ENCODE results near the gene GRPEL1.

DNA sequence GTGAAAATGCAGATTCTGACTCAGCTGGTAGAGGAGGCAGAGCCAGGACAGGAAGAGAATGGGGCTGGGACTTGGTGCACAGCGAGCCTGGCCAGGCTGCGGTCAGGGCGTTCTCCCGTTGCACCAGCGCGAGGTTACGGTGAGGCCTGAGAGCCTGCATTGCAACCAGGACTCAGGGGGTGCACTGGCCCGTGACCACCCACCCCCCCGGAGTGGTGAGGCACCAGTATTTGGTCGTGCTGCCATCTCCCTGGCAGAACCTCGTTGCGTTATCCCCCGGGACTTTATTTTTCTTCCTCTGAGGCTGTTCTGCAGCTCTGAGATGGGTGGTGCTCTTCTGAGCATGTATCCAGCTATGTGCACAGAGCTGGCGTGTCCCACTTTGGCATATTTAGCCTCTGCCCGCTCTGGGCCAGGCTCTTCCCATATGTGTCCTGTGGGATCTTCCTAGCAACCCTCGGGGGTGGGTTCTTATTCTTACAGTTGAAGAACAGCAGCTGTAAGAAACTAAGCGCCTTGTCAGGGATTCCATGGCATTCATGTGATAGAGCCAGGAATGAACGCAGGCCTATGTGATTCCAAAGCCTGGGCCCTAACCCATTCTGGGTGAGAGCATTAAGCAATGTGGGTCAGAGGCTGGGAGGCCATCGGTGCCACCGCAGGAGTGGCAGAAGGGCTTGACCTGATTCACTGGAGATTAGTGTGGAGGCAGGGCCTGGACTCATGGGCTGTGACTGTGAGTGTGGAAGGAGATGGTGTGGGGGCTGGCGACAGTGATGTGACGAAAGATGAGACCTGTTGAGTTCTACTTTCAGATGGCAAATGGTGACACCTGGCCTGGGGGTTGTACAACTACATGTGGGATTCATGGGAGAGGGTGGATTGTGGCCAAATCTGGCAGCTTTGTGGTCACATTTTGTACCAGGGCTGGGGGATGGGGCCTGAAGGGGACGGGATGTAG, 21.6 kb downstream of the GRPEL1 start:
- no peak for TF ChIP-seq EZH2phosphoT487 (IDR thresholded peaks at IDR 0.05; ENCODE audit: low read depth)
- TF ChIP-seq, protein P1, sequence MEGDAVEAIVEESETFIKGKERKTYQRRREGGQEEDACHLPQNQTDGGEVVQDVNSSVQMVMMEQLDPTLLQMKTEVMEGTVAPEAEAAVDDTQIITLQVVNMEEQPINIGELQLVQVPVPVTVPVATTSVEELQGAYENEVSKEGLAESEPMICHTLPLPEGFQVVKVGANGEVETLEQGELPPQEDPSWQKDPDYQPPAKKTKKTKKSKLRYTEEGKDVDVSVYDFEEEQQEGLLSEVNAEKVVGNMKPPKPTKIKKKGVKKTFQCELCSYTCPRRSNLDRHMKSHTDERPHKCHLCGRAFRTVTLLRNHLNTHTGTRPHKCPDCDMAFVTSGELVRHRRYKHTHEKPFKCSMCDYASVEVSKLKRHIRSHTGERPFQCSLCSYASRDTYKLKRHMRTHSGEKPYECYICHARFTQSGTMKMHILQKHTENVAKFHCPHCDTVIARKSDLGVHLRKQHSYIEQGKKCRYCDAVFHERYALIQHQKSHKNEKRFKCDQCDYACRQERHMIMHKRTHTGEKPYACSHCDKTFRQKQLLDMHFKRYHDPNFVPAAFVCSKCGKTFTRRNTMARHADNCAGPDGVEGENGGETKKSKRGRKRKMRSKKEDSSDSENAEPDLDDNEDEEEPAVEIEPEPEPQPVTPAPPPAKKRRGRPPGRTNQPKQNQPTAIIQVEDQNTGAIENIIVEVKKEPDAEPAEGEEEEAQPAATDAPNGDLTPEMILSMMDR (IDR thresholded peaks at IDR 0.05; ENCODE audit: low read depth, low read length) = no peak
